Ascending aorta (tissue), 2 donors: ENCODE results near the gene ALOX12B. TPM values are rescaled to one million over a fixed set of nuclear protein-coding genes. Genes with fewer than 3 reads are reported as not detected.

Experiments used
- DNase-seq, 2 donors: peaks; one replicate each; pipeline ENCODE4 v3.0.0-alpha.2; 2019; ENCODE audit warnings: low spot score in 2 of 2
- H3K27ac ChIP-seq, 2 donors: fragments of 200-600 bp; sonication (generic); one replicate each; pipeline ENCODE4 v1.5.1; 2016 to 2017; ENCODE audit warnings: mild to moderate bottlenecking in 1 of 2
- H3K27me3 ChIP-seq: fragments of 200-600 bp; sonication (generic); one replicate; pipeline ENCODE4 v1.5.1; 2017
- H3K36me3 ChIP-seq, 2 donors: fragments of 200-600 bp; sonication (generic); one replicate each; pipeline ENCODE4 v1.5.1; 2016
- H3K4me1 ChIP-seq, 2 donors: fragments of 200-600 bp; sonication (generic); one replicate each; pipeline ENCODE4 v1.5.1; 2016 to 2017; ENCODE audit warnings: mild to moderate bottlenecking in 1 of 2
- H3K4me3 ChIP-seq, 2 donors: fragments of 200-600 bp; sonication (generic); one replicate each; pipeline ENCODE4 v1.5.1; 2016 to 2017; ENCODE audit warnings: mild to moderate bottlenecking in 1 of 2
- H3K9me3 ChIP-seq, 2 donors: fragments of 200-600 bp; sonication (generic); one replicate each; pipeline ENCODE4 v1.5.1; 2016
- intact Hi-C: fragments of 100-400 bp; cut with DNase I; formaldehyde crosslinking; loops from one replicate; pipeline ENCODE4 v1.15.1; 2023
- total RNA-seq: library from RNA; depleted of rRNA; stranded (reverse); fragments of >200 nt; gene quantifications from one replicate; pipeline ENCODE4 v1.1.0, GENCODE V29; 2016
- TF ChIP-seq, protein P1 (sequence below), 3 experiments: fragments of 200-600 bp in 2 of 3; fragments of 450-650 bp in 1 of 3; sonication (generic) in 2 of 3; IDR thresholded peaks; one replicate each; pipeline ENCODE4 v1.5.1; 2016 to 2019; ENCODE audit warnings: antibody characterized with exemption in 3 of 3, mild to moderate bottlenecking in 1 of 3, moderate library complexity in 1 of 3

ALOX12B gene
- total RNA-seq, 1 donor from 2014 or later: not detected

DNA sequence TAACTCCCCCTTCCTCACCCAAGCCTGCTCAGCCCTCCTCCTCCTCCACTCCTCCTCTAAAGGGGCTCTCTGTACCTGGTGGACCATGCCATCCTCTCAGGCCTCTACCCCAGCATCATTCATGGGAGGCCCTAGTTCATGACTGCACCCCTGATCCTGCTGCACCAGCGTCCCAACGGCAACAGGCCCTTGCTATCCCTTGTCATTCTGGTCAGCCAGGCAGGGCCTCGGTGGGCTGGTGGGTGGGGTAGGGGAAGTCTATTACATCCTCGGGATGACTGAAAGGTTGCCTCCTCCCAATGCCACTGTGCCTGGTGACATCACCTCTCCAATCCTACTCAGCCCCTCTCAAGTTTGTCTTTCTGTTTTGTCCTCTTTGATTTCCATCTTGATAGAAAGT, 19.7 kb downstream of the ALOX12B start:
- no peaks in the 10 kb centered on the region for H3K36me3 ChIP-seq
- H3K9me3 ChIP-seq: no peaks in the 10 kb centered on the region
- TF ChIP-seq, protein P1, sequence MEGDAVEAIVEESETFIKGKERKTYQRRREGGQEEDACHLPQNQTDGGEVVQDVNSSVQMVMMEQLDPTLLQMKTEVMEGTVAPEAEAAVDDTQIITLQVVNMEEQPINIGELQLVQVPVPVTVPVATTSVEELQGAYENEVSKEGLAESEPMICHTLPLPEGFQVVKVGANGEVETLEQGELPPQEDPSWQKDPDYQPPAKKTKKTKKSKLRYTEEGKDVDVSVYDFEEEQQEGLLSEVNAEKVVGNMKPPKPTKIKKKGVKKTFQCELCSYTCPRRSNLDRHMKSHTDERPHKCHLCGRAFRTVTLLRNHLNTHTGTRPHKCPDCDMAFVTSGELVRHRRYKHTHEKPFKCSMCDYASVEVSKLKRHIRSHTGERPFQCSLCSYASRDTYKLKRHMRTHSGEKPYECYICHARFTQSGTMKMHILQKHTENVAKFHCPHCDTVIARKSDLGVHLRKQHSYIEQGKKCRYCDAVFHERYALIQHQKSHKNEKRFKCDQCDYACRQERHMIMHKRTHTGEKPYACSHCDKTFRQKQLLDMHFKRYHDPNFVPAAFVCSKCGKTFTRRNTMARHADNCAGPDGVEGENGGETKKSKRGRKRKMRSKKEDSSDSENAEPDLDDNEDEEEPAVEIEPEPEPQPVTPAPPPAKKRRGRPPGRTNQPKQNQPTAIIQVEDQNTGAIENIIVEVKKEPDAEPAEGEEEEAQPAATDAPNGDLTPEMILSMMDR (IDR thresholded peaks at IDR 0.05): no peak
- H3K4me3 ChIP-seq: no peak overlapping the region
- peaks cover 7% of the 10 kb centered on the region for H3K27me3 ChIP-seq
- peaks cover 1 to 6% of the 10 kb centered on the region in 2 donors for H3K4me1 ChIP-seq
- intact Hi-C loops: no loop called here
- no peak for DNase-seq
- H3K27ac ChIP-seq: no peak overlapping the region

DNA sequence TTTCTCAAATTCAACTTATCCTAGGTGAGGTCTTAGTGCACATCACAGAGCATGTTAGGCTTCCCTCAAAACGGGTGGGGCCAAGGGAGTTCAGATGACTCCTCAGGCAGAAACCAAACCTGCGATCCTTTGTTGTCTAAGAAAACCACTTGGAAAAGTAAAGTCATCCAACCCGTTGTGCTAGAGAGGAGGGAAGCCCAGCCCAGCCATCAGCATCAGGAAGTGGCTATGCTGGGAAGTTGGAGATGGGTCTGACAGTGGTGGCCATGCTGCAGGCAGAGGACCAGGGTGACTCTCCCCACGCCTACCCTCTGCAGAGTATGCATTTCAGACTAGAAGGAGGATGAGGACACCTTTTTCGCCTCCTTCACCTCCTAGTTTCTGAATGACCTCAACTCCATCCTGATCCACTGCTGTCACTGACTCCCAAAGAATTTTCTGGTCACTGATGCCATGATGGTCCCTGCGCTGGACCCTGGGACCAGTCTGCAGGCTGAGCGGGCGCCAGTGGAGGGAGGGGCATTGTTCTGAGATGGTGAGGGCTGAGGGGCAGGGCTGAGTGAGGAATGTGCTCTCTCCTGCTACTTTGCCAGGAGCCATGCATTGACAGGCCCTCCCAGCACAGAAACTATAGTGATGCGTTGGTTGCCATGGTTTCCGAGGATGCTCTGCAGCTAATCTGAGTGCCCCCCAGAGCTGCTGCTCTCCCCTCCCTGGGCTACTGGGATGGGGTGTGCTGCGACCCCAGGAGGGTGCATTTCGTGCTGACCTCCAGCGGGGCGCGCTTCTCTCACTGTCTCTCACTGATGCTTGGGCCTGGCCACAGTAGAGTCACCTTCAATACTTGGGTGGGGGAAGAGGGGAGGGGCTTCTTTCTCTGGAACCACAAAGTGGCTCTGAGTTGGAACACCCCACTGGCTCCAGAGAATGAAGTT, 20.4 kb downstream of the ALOX12B start:
- intact Hi-C loops: no loop called here
- H3K4me1 ChIP-seq: peaks cover 0 to 5% of the 10 kb centered on the region in 2 donors
- H3K27me3 ChIP-seq: peaks cover 4% of the 10 kb centered on the region
- no peaks in the 10 kb centered on the region for H3K9me3 ChIP-seq
- H3K4me3 ChIP-seq: no peak overlapping the region
- TF ChIP-seq, protein P1 (IDR thresholded peaks at IDR 0.05): no peak
- no peaks in the 10 kb centered on the region for H3K36me3 ChIP-seq
- no peak for DNase-seq
- no peak overlapping the region for H3K27ac ChIP-seq

DNA sequence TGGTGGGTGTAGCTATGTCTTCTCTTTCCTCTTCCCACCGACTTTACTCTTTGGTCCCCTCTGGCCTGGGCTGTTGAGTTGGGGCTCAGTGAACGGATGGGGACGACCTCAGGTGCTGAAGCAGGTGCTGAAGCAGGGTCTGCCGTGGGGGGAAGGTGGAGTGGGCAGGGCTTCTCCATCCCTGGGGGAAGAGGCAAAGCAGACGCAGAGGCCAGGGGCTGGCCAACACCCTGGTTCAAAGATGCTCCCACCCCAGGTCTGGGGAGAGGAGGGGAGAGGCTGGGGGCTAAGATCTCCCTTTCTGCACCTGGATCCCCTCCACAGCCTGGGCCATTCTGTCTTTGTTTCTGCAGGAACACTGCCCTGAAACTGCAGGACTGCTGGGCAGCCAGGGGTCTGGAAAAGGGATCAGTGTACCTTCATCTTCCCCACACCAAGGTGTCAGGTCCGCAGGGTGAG, 22.9 kb downstream of the ALOX12B start:
- DNase-seq: no peak
- peaks cover 4% of the 10 kb centered on the region for H3K27me3 ChIP-seq
- H3K4me3 ChIP-seq: no peak overlapping the region
- no peaks in the 10 kb centered on the region for H3K36me3 ChIP-seq
- H3K27ac ChIP-seq: no peak overlapping the region
- TF ChIP-seq, protein P1 (IDR thresholded peaks at IDR 0.05): no peak
- peaks cover 0 to 5% of the 10 kb centered on the region in 2 donors for H3K4me1 ChIP-seq
- H3K9me3 ChIP-seq: no peaks in the 10 kb centered on the region
- intact Hi-C loops: no loop called here

DNA sequence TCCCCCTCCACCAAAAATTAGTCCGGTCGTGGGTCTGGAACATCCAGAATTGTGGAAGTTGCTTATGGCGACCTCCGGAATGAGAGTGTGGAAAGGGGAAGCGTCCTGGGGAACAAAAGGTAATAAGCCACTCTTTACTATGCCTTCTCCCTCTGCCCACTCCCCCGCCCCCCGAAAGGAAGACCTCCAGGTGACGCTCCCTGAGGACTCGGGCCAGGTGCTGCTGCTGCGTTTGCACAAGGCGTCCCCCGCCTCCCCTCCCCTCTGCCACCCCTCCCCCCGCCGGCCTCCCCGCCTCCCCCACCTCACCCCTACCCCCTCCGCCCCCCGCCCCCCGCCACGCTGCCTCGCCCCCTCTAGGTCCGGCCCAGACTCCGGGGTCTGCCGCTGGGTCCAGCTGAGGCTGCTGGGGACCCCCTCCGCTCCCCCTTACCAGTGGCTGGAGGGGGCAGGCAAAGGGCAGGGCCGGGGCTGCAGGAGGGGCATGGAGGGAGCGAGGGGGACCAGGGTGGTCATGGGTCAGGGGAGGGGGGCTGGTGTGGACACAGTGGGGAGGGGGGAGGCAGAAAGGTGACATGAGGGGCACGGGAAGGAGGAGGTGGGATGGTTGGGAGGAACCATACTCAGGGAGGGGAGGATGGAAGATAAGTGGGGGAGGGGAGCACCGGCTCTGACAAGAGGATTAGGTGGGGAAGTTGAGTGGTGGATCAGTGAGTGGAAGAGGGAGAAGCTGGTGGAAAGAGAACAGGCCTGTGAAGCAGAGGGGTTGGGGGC, 23.6 kb downstream of the ALOX12B start:
- TF ChIP-seq, protein P1 (IDR thresholded peaks at IDR 0.05): no peak
- Histone ChIP-seq H3K36me3 (no peaks in the 10 kb centered on the region), H3K27ac (no peak overlapping the region), H3K9me3 (no peaks in the 10 kb centered on the region), H3K4me3 (no peak overlapping the region), H3K4me1 (peaks cover 0 to 5% of the 10 kb centered on the region in 2 donors), H3K27me3 (peaks cover 8% of the 10 kb centered on the region)
- intact Hi-C loops: no loop called here
- DNase-seq: no peak

DNA sequence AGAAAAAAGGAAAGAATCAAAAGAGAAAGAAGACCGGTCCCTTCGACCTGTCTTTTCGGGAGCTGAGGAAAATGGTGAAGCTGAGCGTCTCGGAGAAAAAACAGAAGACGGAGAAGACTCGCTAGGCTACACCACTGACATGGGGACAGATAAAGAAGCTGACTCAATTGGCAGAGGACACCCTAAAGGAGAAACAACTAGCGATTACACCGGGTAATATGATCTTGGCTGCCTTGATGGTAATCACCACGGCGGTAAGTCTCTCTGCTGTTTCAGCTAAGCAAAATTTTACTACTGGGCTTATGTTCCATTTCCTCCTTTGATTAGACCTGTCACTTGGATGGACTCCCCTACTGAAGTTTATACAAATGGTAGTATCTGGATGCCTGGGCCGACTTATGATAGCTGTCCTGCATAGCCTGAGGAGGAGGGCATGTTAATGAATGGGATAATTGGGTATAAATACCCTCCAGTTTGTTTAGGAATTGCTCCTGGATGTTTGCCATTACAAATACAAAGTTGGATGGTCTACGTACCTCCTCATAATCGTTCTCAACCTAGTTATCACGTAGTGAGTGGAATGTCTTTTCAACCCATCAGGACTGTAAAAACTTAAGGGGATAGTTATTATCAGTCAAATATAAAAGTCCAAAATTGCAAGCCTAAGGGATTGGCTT, 24.6 kb downstream of the ALOX12B start:
- Histone ChIP-seq H3K4me1 (peaks cover 0 to 5% of the 10 kb centered on the region in 2 donors), H3K4me3 (peak overlapping the region; percentile 8 to 21), H3K9me3 (no peaks in the 10 kb centered on the region), H3K36me3 (no peaks in the 10 kb centered on the region), H3K27me3 (peaks cover 8% of the 10 kb centered on the region), H3K27ac (no peak overlapping the region)
- TF ChIP-seq, protein P1 (IDR thresholded peaks at IDR 0.05): no peak
- intact Hi-C loops: no loop called here
- no peak for DNase-seq
